GM23338 (cell line): ENCODE results near the gene MINAR1. TPM values are rescaled to one million over a fixed set of nuclear protein-coding genes. Genes with fewer than 3 reads are reported as not detected.

Source experiments
- ATAC-seq: fragments of 200-7000 bp; cut with Tn5 transposase; 3 replicates; pipeline ENCODE4 v1.9.1; 2020
- DNase-seq: peaks from one replicate; pipeline ENCODE4 v3.0.0-alpha.2; 2015; ENCODE audit warnings: low spot score
- H2AFZ ChIP-seq: fragments of 200-600 bp; sonication (generic); 2 replicates; pipeline ENCODE4 v1.8.0; 2016; ENCODE audit warnings: antibody characterized with exemption, mild to moderate bottlenecking, moderate library complexity
- H3F3A ChIP-seq: fragments of 200-600 bp; sonication (generic); replicated peaks from 2 replicates; pipeline ENCODE4 v1.8.0; 2017; ENCODE audit warnings: antibody characterized with exemption, mixed run types, low read depth
- H3K27ac ChIP-seq: fragments of 200-600 bp; sonication (generic); 2 replicates; pipeline ENCODE4 v1.6.1; 2016; ENCODE audit warnings: low read depth
- H3K27me3 ChIP-seq: fragments of 200-600 bp; sonication (generic); 2 replicates; pipeline ENCODE4 v1.8.0; 2016; ENCODE audit warnings: mild to moderate bottlenecking, mixed run types, moderate library complexity; ENCODE audit not compliant: insufficient read depth
- H3K36me3 ChIP-seq: fragments of 200-600 bp; sonication (generic); 2 replicates; pipeline ENCODE4 v1.8.0; 2016; ENCODE audit warnings: mild to moderate bottlenecking; ENCODE audit not compliant: insufficient read depth
- H3K4me1 ChIP-seq: fragments of 200-600 bp; sonication (generic); 2 replicates; pipeline ENCODE4 v1.8.0; 2016; ENCODE audit warnings: mild to moderate bottlenecking, moderate library complexity; ENCODE audit not compliant: insufficient read depth
- H3K4me2 ChIP-seq: fragments of 200-600 bp; sonication (generic); 2 replicates; pipeline ENCODE4 v1.7.1; 2017; ENCODE audit warnings: mixed run types
- H3K4me3 ChIP-seq: fragments of 200-600 bp; sonication (generic); 2 replicates; pipeline ENCODE4 v1.6.1; 2016; ENCODE audit warnings: mixed run types
- H3K79me2 ChIP-seq: fragments of 200-600 bp; sonication (generic); replicated peaks from 2 replicates; pipeline ENCODE4 v1.8.0; 2017; ENCODE audit warnings: mild to moderate bottlenecking; ENCODE audit not compliant: insufficient read depth
- H3K9me2 ChIP-seq: fragments of 200-600 bp; sonication (generic); 2 replicates; pipeline ENCODE4 v1.8.0; 2017; ENCODE audit not compliant: insufficient read depth
- H4K20me1 ChIP-seq: fragments of 200-600 bp; sonication (generic); replicated peaks from 2 replicates; pipeline ENCODE4 v1.8.0; 2017; ENCODE audit warnings: mild to moderate bottlenecking; ENCODE audit not compliant: insufficient read depth
- H3K27ac Mint-ChIP-seq: 2 replicates; pipeline ENCODE4 v1.8.0; 2020; ENCODE audit warnings: inconsistent platforms, mild to moderate bottlenecking, moderate library complexity, mixed read lengths
- H3K27me3 Mint-ChIP-seq: 3 replicates; pipeline ENCODE4 v1.8.0; 2022; ENCODE audit warnings: low read depth, mild to moderate bottlenecking, moderate library complexity, mixed read lengths, inconsistent platforms; ENCODE audit not compliant: insufficient read depth, poor library complexity
- H3K36me3 Mint-ChIP-seq: 3 replicates; pipeline ENCODE4 v1.8.0; 2021; ENCODE audit warnings: low read depth, mild to moderate bottlenecking, inconsistent platforms, moderate library complexity, mixed read lengths
- H3K4me1 Mint-ChIP-seq: 3 replicates; pipeline ENCODE4 v1.8.0; 2020; ENCODE audit warnings: mild to moderate bottlenecking, inconsistent platforms, mixed read lengths
- H3K4me3 Mint-ChIP-seq: 3 replicates; pipeline ENCODE4 v1.8.0; 2021; ENCODE audit warnings: moderate library complexity, mild to moderate bottlenecking, inconsistent platforms, mixed read lengths
- H3K9me3 Mint-ChIP-seq: 3 replicates; pipeline ENCODE4 v1.8.0; 2020; ENCODE audit warnings: moderate library complexity, mild to moderate bottlenecking, inconsistent platforms, mixed read lengths
- CREB1 ChIP-seq: fragments of 250-450 bp; sonication (Bioruptor Pico); IDR thresholded peaks from 2 replicates; pipeline ENCODE4 v1.5.0; 2020; ENCODE audit warnings: low read depth, mild to moderate bottlenecking, moderate library complexity
- CTCF ChIP-seq, 2 experiments: fragments of 200-600 bp in 1 of 2; sonication (generic) in 1 of 2; conservative IDR thresholded peaks; 2 replicates each; pipeline versions ENCODE4 v1.5.1 to v1.6.1; 2016 to 2017; ENCODE audit warnings: antibody characterized with exemption in 2 of 2, low read depth in 2 of 2, mild to moderate bottlenecking in 2 of 2, moderate library complexity in 1 of 2
- EZH2phosphoT487 ChIP-seq: fragments of 200-600 bp; sonication (generic); IDR thresholded peaks from one replicate; pipeline ENCODE4 v1.8.1; 2018; ENCODE audit warnings: antibody characterized with exemption; ENCODE audit not compliant: unreplicated experiment
- JUNB ChIP-seq: IDR thresholded peaks from one replicate; pipeline ENCODE4 v1.6.1; 2016; ENCODE audit warnings: antibody characterized with exemption; ENCODE audit not compliant: unreplicated experiment
- REST ChIP-seq: IDR thresholded peaks from one replicate; pipeline ENCODE4 v1.6.1; 2018; ENCODE audit warnings: antibody characterized with exemption; ENCODE audit not compliant: unreplicated experiment
- ZNF114 ChIP-seq: fragments of 250-450 bp; sonication (Bioruptor Pico); IDR thresholded peaks from 2 replicates; pipeline ENCODE4 v1.5.0; 2020; ENCODE audit warnings: mild to moderate bottlenecking, moderate library complexity
- polyA plus RNA-seq: library from polyadenylated mRNA; unstranded; fragments of >200 nt; fragmentation: Nextera tagmentation; extraction: Ambion mirVana; gene quantifications from 2 replicates; pipeline ENCODE4 v1.2.1, GENCODE V29; 2016
- total RNA-seq: library from RNA; depleted of rRNA; stranded (reverse); fragments of >200 nt; shearing (Covaris generic); gene quantifications from 2 replicates; pipeline ENCODE4 v1.2.3, GENCODE V29; 2014

Gene MINAR1
- total and polyA plus RNA-seq, 2 experiments from 2014 or later, result 0.32 to 1.4 TPM

GRCh38 chr15:79459666-79460065, 27.5 kb downstream of the MINAR1 start:
- no peaks in the 10 kb centered on the region for H3K27me3 ChIP-seq
- no peak for TF ChIP-seq CTCF (conservative IDR thresholded peaks at IDR 0.05; ENCODE audit: low read depth in 2 of 2)
- TF ChIP-seq REST, result no peak
- no peak for TF ChIP-seq JUNB
- Mint-ChIP-seq H3K36me3 (no peaks in the 10 kb centered on the region), H3K27ac (no peak overlapping the region), H3K9me3 (no peaks in the 10 kb centered on the region), H3K4me3 (no peak overlapping the region), H3K27me3 (peaks cover 1% of the 10 kb centered on the region), H3K4me1 (no peaks in the 10 kb centered on the region)
- H3K36me3 ChIP-seq, result no peaks in the 10 kb centered on the region
- H3K4me2 ChIP-seq, result no peak overlapping the region
- DNase-seq (no peak), ATAC-seq (no peak)
- no peak overlapping the region for H2AFZ ChIP-seq
- no peaks in the 10 kb centered on the region for H3K79me2 ChIP-seq
- H3F3A ChIP-seq, result no peaks in the 10 kb centered on the region
- H4K20me1 ChIP-seq, result no peaks in the 10 kb centered on the region
- no peak overlapping the region for H3K4me3 ChIP-seq
- no peaks in the 10 kb centered on the region for H3K9me2 ChIP-seq
- no peak overlapping the region for H3K27ac ChIP-seq
- H3K4me1 ChIP-seq, result no peaks in the 10 kb centered on the region

GRCh38 chr15:79463043-79463780, 31.1 kb downstream of the MINAR1 start:
- Mint-ChIP-seq H3K4me1 (no peaks in the 10 kb centered on the region), H3K4me3 (no peak overlapping the region), H3K36me3 (no peaks in the 10 kb centered on the region), H3K9me3 (no peaks in the 10 kb centered on the region), H3K27ac (no peak overlapping the region; the same call in 1 of the 2 replicates), H3K27me3 (peaks cover 1% of the 10 kb centered on the region)
- H4K20me1 ChIP-seq, result no peaks in the 10 kb centered on the region
- no peaks in the 10 kb centered on the region for H3K36me3 ChIP-seq
- H3K4me1 ChIP-seq, result no peaks in the 10 kb centered on the region
- no peak overlapping the region for H3K27ac ChIP-seq
- no peaks in the 10 kb centered on the region for H3K27me3 ChIP-seq
- no peak overlapping the region for H3K4me2 ChIP-seq
- DNase-seq, result no peak
- no peak for TF ChIP-seq EZH2phosphoT487
- TF ChIP-seq CTCF (conservative IDR thresholded peaks at IDR 0.05; ENCODE audit: low read depth in 2 of 2), result no peak
- TF ChIP-seq CREB1 (CRISPR knock-in tag), result no peak
- no peak for TF ChIP-seq ZNF114 (CRISPR knock-in tag)
- H3K4me3 ChIP-seq, result no peak overlapping the region
- no peak overlapping the region for H2AFZ ChIP-seq
- H3K79me2 ChIP-seq, result no peaks in the 10 kb centered on the region
- peak; percentile 41 for ATAC-seq
- H3K9me2 ChIP-seq, result no peaks in the 10 kb centered on the region
- no peaks in the 10 kb centered on the region for H3F3A ChIP-seq
